Fibroblast of peridontal ligament (primary cell): ENCODE results near the gene RAD18.

ENCODE experiments used
- DNase-seq: peaks from one replicate; pipeline ENCODE4 v3.0.0-alpha.2; 2010; ENCODE audit errors: extremely low read depth

RAD18 gene

GRCh38 chr3:8864402-8865350 is 98.6 kb downstream of the RAD18 start:
- DNase-seq, result peak; percentile 50

- no peak for DNase-seq
Observed at GRCh38 chr3:8863891-8864290, 99.4 kb downstream of the RAD18 start.

GRCh38 chr3:8857720-8858367 is 105.4 kb downstream of the RAD18 start:
- DNase-seq, result no peak

- peak; percentile 80 for DNase-seq
Observed at GRCh38 chr3:8856721-8857120, 106.6 kb downstream of the RAD18 start.

- DNase-seq, result no peak
Observed at GRCh38 chr3:8856071-8856470, 107.2 kb downstream of the RAD18 start.

- peak; percentile 87 for DNase-seq
Observed at GRCh38 chr3:8854656-8855055, 108.6 kb downstream of the RAD18 start.

GRCh38 chr3:8853081-8853480 is 110.2 kb downstream of the RAD18 start:
- no peak for DNase-seq

- DNase-seq, result no peak
Observed at GRCh38 chr3:8852511-8852910, 110.8 kb downstream of the RAD18 start.

- DNase-seq, result peak; percentile 88
Observed at GRCh38 chr3:8851703-8852102, 111.6 kb downstream of the RAD18 start.

GRCh38 chr3:8848696-8849131 is 114.6 kb downstream of the RAD18 start:
- peak; percentile 39 for DNase-seq

- no peak for DNase-seq
Observed at GRCh38 chr3:8847317-8847716, 116.0 kb downstream of the RAD18 start.

- DNase-seq, result no peak
Observed at GRCh38 chr3:8846176-8846575, 117.1 kb downstream of the RAD18 start.

GRCh38 chr3:8845641-8846040 is 117.6 kb downstream of the RAD18 start:
- DNase-seq, result no peak

- no peak for DNase-seq
Observed at GRCh38 chr3:8843347-8843746, 119.9 kb downstream of the RAD18 start.

- no peak for DNase-seq
Observed at GRCh38 chr3:8842293-8842692, 121.0 kb downstream of the RAD18 start.

GRCh38 chr3:8841472-8841871 is 121.8 kb downstream of the RAD18 start:
- no peak for DNase-seq

- peak; percentile 79 for DNase-seq
Observed at GRCh38 chr3:8840556-8840955, 122.7 kb downstream of the RAD18 start.

- no peak for DNase-seq
Observed at GRCh38 chr3:8839607-8840325, 123.5 kb downstream of the RAD18 start.

GRCh38 chr3:8838765-8839423 is 124.4 kb downstream of the RAD18 start:
- DNase-seq, result no peak

GRCh38 chr3:8838234-8838633 is 125.0 kb downstream of the RAD18 start:
- DNase-seq, result no peak

GRCh38 chr3:8837162-8837561 is 126.1 kb downstream of the RAD18 start:
- peak; percentile 84 for DNase-seq

- DNase-seq, result no peak
Observed at GRCh38 chr3:8836096-8836495, 127.2 kb downstream of the RAD18 start.
